CD14-positive monocyte (primary cell): ENCODE results near the gene ZNF302. TPM values are rescaled to one million over a fixed set of nuclear protein-coding genes. Genes with fewer than 3 reads are reported as not detected.

Experiments
- DNase-seq, 3 donors: peaks; one replicate each; pipeline ENCODE4 v3.0.0-alpha.2; 2011 to 2022
- H2AFZ ChIP-seq: 2 replicates; pipeline ENCODE4 v1.6.0; 2012; ENCODE audit warnings: mild to moderate bottlenecking, low read depth, low read length, inconsistent platforms; ENCODE audit not compliant: insufficient read depth, poor library complexity, severe bottlenecking
- H3K27ac ChIP-seq, 2 donors: 1 replicate in 1 of 2; 2 replicates in 1 of 2; pipeline ENCODE4 v1.5.1; 2012 to 2013; ENCODE audit warnings: low read length in 2 of 2, control low read depth in 1 of 2, inconsistent platforms in 1 of 2, low read depth in 1 of 2, mild to moderate bottlenecking in 1 of 2
- H3K27me3 ChIP-seq, 2 donors: one replicate each; pipeline versions ENCODE4 v1.6.0 to v1.6.1; 2011 to 2013; ENCODE audit warnings: low read length in 2 of 2; ENCODE audit not compliant: control insufficient read depth in 2 of 2, insufficient read depth in 2 of 2
- H3K36me3 ChIP-seq, 2 donors: replicated peaks in 1 of 2; 1 replicate in 1 of 2; 2 replicates in 1 of 2; pipeline versions ENCODE4 v1.5.1 to v1.6.1; 2012 to 2013; ENCODE audit warnings: low read length in 2 of 2, control low read depth in 1 of 2, inconsistent platforms in 1 of 2, mild to moderate bottlenecking in 1 of 2; ENCODE audit not compliant: insufficient read depth in 2 of 2, control insufficient read depth in 1 of 2
- H3K4me1 ChIP-seq, 2 donors: 1 replicate in 1 of 2; 2 replicates in 1 of 2; pipeline versions ENCODE4 v1.5.1 to v1.6.1; 2012 to 2013; ENCODE audit warnings: low read length in 2 of 2, control low read depth in 1 of 2, inconsistent platforms in 1 of 2, mild to moderate bottlenecking in 1 of 2, moderate library complexity in 1 of 2; ENCODE audit not compliant: insufficient read depth in 2 of 2, control insufficient read depth in 1 of 2
- H3K4me2 ChIP-seq: replicated peaks from 2 replicates; pipeline ENCODE3; 2012; ENCODE audit warnings: low read length, moderate library complexity, mild to moderate bottlenecking; ENCODE audit not compliant: poor library complexity, severe bottlenecking; ENCODE audit errors: extremely low read depth
- H3K4me3 ChIP-seq, 3 experiments: fragments of 200-600 bp in 1 of 3; sonication (generic) in 1 of 3; replicated peaks in 1 of 3; 1 replicate in 2 of 3; 2 replicates in 1 of 3; pipeline ENCODE4 v1.5.1; 2011 to 2013; ENCODE audit warnings: low read length in 3 of 3, mild to moderate bottlenecking in 3 of 3, control low read depth in 2 of 3, low read depth in 2 of 3, inconsistent platforms in 1 of 3, moderate library complexity in 1 of 3
- H3K79me2 ChIP-seq: 2 replicates; pipeline ENCODE4 v1.6.0; 2012; ENCODE audit warnings: mild to moderate bottlenecking, control low read depth, inconsistent platforms, low read length, moderate library complexity; ENCODE audit not compliant: insufficient read depth
- H3K9ac ChIP-seq: 2 replicates; pipeline ENCODE4 v1.6.0; 2017; ENCODE audit warnings: low read length, mild to moderate bottlenecking; ENCODE audit not compliant: insufficient read depth, poor library complexity, severe bottlenecking
- H3K9me3 ChIP-seq, 2 donors: replicated peaks in 1 of 2; 1 replicate in 1 of 2; 2 replicates in 1 of 2; pipeline versions ENCODE4 v1.5.1 to v1.6.1; 2012 to 2013; ENCODE audit warnings: low read length in 2 of 2, control low read depth in 1 of 2; ENCODE audit not compliant: control insufficient read depth in 1 of 2, insufficient read depth in 1 of 2
- H4K20me1 ChIP-seq: 2 replicates; pipeline ENCODE4 v1.6.0; 2012; ENCODE audit warnings: mild to moderate bottlenecking, low read length, control low read depth, moderate library complexity; ENCODE audit not compliant: insufficient read depth
- H3K27ac Mint-ChIP-seq, 7 donors: one replicate each; pipeline ENCODE4 v1.8.0; 2020; ENCODE audit warnings: mild to moderate bottlenecking in 7 of 7, mixed read lengths in 7 of 7, moderate library complexity in 6 of 7, inconsistent platforms in 2 of 7
- H3K27me3 Mint-ChIP-seq, 3 donors: one replicate each; pipeline ENCODE4 v1.8.0; 2021 to 2022; ENCODE audit warnings: low read depth in 3 of 3, mild to moderate bottlenecking in 3 of 3, mixed read lengths in 3 of 3, moderate library complexity in 3 of 3, inconsistent platforms in 1 of 3
- H3K36me3 Mint-ChIP-seq, 2 donors: one replicate each; pipeline ENCODE4 v1.8.0; 2020; ENCODE audit warnings: mixed read lengths in 2 of 2, inconsistent platforms in 1 of 2, mild to moderate bottlenecking in 1 of 2
- H3K4me1 Mint-ChIP-seq: one replicate; pipeline ENCODE4 v1.8.0; 2020; ENCODE audit warnings: mild to moderate bottlenecking, mixed read lengths
- H3K4me3 Mint-ChIP-seq, 2 donors: one replicate each; pipeline ENCODE4 v1.8.0; 2020; ENCODE audit warnings: mild to moderate bottlenecking in 2 of 2, mixed read lengths in 2 of 2, moderate library complexity in 1 of 2
- H3K9me3 Mint-ChIP-seq, 7 donors: one replicate each; pipeline ENCODE4 v1.8.0; 2020 to 2022; ENCODE audit warnings: mixed read lengths in 7 of 7, mild to moderate bottlenecking in 6 of 7, moderate library complexity in 6 of 7, inconsistent platforms in 2 of 7
- WGBS: methylation state at CpG from one replicate; pipeline ENCODE4 v1.1.5; 2013; ENCODE audit warnings: missing lambda C conversion rate; ENCODE audit not compliant: insufficient coverage; 5-methylcytosine and 5-hydroxymethylcytosine counted together
- intact Hi-C, 2 donors: fragments of 100-400 bp; cut with micrococcal nuclease; formaldehyde crosslinking; loops; one replicate each; pipeline versions ENCODE4 v1.15.0 to v1.15.1; 2023
- polyA plus RNA-seq, 3 donors: library from polyadenylated mRNA; depleted of rRNA in 1 of 3; unstranded in 2 of 3; stranded (reverse) in 1 of 3; fragments of 300-500 nt in 2 of 3; fragments of >200 nt in 1 of 3; fragmentation: Illumina TruSeq in 2 of 3; gene quantifications; 1 replicate in 2 of 3; 2 replicates in 1 of 3; pipeline ENCODE4 v1.2.3, GENCODE V29; 2012 to 2021
- TF ChIP-seq, protein P1 (sequence below): fragments of 200-600 bp; IDR thresholded peaks from one replicate; pipeline ENCODE4 v1.8.0; 2022; ENCODE audit warnings: antibody characterized with exemption, mild to moderate bottlenecking

ZNF302 gene
- polyA plus RNA-seq, 3 donors, result 3.2 to 9.0 (median 4.4) TPM

- Histone ChIP-seq H3K27ac (no peak overlapping the region), H4K20me1 (no peaks in the 10 kb centered on the region), H3K9me3 (peaks cover 10 to 18% of the 10 kb centered on the region in 2 donors), H3K4me1 (no peaks in the 10 kb centered on the region), H3K79me2 (no peaks in the 10 kb centered on the region), H3K9ac (no peak overlapping the region), H3K4me2 (no peak overlapping the region), H2AFZ (no peak overlapping the region), H3K36me3 (no peaks in the 10 kb centered on the region), H3K4me3 (no peak overlapping the region), H3K27me3 (no peaks in the 10 kb centered on the region)
- no peak for DNase-seq
- Mint-ChIP-seq H3K27ac (no peak overlapping the region), H3K4me3 (no peak overlapping the region), H3K9me3 (peaks cover 19 to 39% (median 33%) of the 10 kb centered on the region in 7 donors), H3K36me3 (no peaks in the 10 kb centered on the region), H3K4me1 (no peaks in the 10 kb centered on the region), H3K27me3 (peaks cover 0 to 6% (median 0%) of the 10 kb centered on the region in 3 donors)
- intact Hi-C loops, result no loop called here
- TF ChIP-seq, protein P1, sequence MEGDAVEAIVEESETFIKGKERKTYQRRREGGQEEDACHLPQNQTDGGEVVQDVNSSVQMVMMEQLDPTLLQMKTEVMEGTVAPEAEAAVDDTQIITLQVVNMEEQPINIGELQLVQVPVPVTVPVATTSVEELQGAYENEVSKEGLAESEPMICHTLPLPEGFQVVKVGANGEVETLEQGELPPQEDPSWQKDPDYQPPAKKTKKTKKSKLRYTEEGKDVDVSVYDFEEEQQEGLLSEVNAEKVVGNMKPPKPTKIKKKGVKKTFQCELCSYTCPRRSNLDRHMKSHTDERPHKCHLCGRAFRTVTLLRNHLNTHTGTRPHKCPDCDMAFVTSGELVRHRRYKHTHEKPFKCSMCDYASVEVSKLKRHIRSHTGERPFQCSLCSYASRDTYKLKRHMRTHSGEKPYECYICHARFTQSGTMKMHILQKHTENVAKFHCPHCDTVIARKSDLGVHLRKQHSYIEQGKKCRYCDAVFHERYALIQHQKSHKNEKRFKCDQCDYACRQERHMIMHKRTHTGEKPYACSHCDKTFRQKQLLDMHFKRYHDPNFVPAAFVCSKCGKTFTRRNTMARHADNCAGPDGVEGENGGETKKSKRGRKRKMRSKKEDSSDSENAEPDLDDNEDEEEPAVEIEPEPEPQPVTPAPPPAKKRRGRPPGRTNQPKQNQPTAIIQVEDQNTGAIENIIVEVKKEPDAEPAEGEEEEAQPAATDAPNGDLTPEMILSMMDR, result no peak
- WGBS, result no CpG with 5 or more reads among the region's 2 CpGs
Measured at GRCh38 chr19:34654796-34655195, 22.7 kb upstream of the ZNF302 start.

DNA sequence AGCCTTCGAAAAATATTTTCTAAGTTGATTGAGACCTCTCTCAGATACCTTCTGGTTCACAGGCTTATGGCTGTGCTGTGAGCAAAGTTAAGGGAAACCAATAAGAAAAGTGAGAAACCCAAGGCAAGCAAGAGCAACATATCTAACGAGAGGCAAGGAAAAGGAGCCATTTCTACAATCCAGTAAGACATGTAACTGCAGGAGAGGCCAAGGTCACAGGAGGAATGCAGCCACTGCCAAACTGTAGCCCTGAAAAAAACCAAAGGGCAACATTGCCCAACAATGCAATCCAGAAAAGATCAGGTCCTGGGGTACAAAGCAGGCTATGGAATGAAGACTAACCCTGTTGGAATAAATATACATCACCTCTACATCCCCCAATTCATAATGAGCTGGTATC is 21.8 kb upstream of the ZNF302 start:
- Mint-ChIP-seq H3K27ac (no peak overlapping the region), H3K27me3 (peaks cover 0 to 8% (median 0%) of the 10 kb centered on the region in 3 donors), H3K36me3 (no peaks in the 10 kb centered on the region), H3K4me3 (no peak overlapping the region), H3K9me3 (peaks cover 25 to 37% (median 31%) of the 10 kb centered on the region in 7 donors), H3K4me1 (no peaks in the 10 kb centered on the region)
- Histone ChIP-seq H3K27me3 (no peaks in the 10 kb centered on the region), H3K79me2 (no peaks in the 10 kb centered on the region), H3K4me1 (no peaks in the 10 kb centered on the region), H4K20me1 (no peaks in the 10 kb centered on the region), H3K4me2 (no peak overlapping the region), H3K36me3 (no peaks in the 10 kb centered on the region), H3K4me3 (no peak overlapping the region), H3K9ac (no peak overlapping the region), H2AFZ (no peak overlapping the region), H3K9me3 (peaks cover 10 to 18% of the 10 kb centered on the region in 2 donors), H3K27ac (no peak overlapping the region)
- intact Hi-C loops, result no loop called here
- DNase-seq, result no peak
- 100% methylated on average over 2 of the region's 2 CpGs for WGBS
- TF ChIP-seq, protein P1, result no peak
